GM23338 (cell line): ENCODE measurements around the gene SH3GL3. TPM values are rescaled to one million over a fixed set of nuclear protein-coding genes. Genes with fewer than 3 reads are reported as not detected.

Source experiments
- ATAC-seq: fragments of 200-7000 bp; cut with Tn5 transposase; 3 replicates; pipeline ENCODE4 v1.9.1; 2020
- DNase-seq: peaks from one replicate; pipeline ENCODE4 v3.0.0-alpha.2; 2015; ENCODE audit warnings: low spot score
- H2AFZ ChIP-seq: fragments of 200-600 bp; sonication (generic); 2 replicates; pipeline ENCODE4 v1.8.0; 2016; ENCODE audit warnings: antibody characterized with exemption, mild to moderate bottlenecking, moderate library complexity
- H3F3A ChIP-seq: fragments of 200-600 bp; sonication (generic); replicated peaks from 2 replicates; pipeline ENCODE4 v1.8.0; 2017; ENCODE audit warnings: antibody characterized with exemption, mixed run types, low read depth
- H3K27ac ChIP-seq: fragments of 200-600 bp; sonication (generic); 2 replicates; pipeline ENCODE4 v1.6.1; 2016; ENCODE audit warnings: low read depth
- H3K27me3 ChIP-seq: fragments of 200-600 bp; sonication (generic); 2 replicates; pipeline ENCODE4 v1.8.0; 2016; ENCODE audit warnings: mild to moderate bottlenecking, mixed run types, moderate library complexity; ENCODE audit not compliant: insufficient read depth
- H3K36me3 ChIP-seq: fragments of 200-600 bp; sonication (generic); 2 replicates; pipeline ENCODE4 v1.8.0; 2016; ENCODE audit warnings: mild to moderate bottlenecking; ENCODE audit not compliant: insufficient read depth
- H3K4me1 ChIP-seq: fragments of 200-600 bp; sonication (generic); 2 replicates; pipeline ENCODE4 v1.8.0; 2016; ENCODE audit warnings: mild to moderate bottlenecking, moderate library complexity; ENCODE audit not compliant: insufficient read depth
- H3K4me2 ChIP-seq: fragments of 200-600 bp; sonication (generic); 2 replicates; pipeline ENCODE4 v1.7.1; 2017; ENCODE audit warnings: mixed run types
- H3K4me3 ChIP-seq: fragments of 200-600 bp; sonication (generic); 2 replicates; pipeline ENCODE4 v1.6.1; 2016; ENCODE audit warnings: mixed run types
- H3K79me2 ChIP-seq: fragments of 200-600 bp; sonication (generic); replicated peaks from 2 replicates; pipeline ENCODE4 v1.8.0; 2017; ENCODE audit warnings: mild to moderate bottlenecking; ENCODE audit not compliant: insufficient read depth
- H3K9me2 ChIP-seq: fragments of 200-600 bp; sonication (generic); 2 replicates; pipeline ENCODE4 v1.8.0; 2017; ENCODE audit not compliant: insufficient read depth
- H4K20me1 ChIP-seq: fragments of 200-600 bp; sonication (generic); replicated peaks from 2 replicates; pipeline ENCODE4 v1.8.0; 2017; ENCODE audit warnings: mild to moderate bottlenecking; ENCODE audit not compliant: insufficient read depth
- H3K27ac Mint-ChIP-seq: 2 replicates; pipeline ENCODE4 v1.8.0; 2020; ENCODE audit warnings: inconsistent platforms, mild to moderate bottlenecking, moderate library complexity, mixed read lengths
- H3K27me3 Mint-ChIP-seq: 3 replicates; pipeline ENCODE4 v1.8.0; 2022; ENCODE audit warnings: low read depth, mild to moderate bottlenecking, moderate library complexity, mixed read lengths, inconsistent platforms; ENCODE audit not compliant: insufficient read depth, poor library complexity
- H3K36me3 Mint-ChIP-seq: 3 replicates; pipeline ENCODE4 v1.8.0; 2021; ENCODE audit warnings: low read depth, mild to moderate bottlenecking, inconsistent platforms, moderate library complexity, mixed read lengths
- H3K4me1 Mint-ChIP-seq: 3 replicates; pipeline ENCODE4 v1.8.0; 2020; ENCODE audit warnings: mild to moderate bottlenecking, inconsistent platforms, mixed read lengths
- H3K4me3 Mint-ChIP-seq: 3 replicates; pipeline ENCODE4 v1.8.0; 2021; ENCODE audit warnings: moderate library complexity, mild to moderate bottlenecking, inconsistent platforms, mixed read lengths
- H3K9me3 Mint-ChIP-seq: 3 replicates; pipeline ENCODE4 v1.8.0; 2020; ENCODE audit warnings: moderate library complexity, mild to moderate bottlenecking, inconsistent platforms, mixed read lengths
- EZH2phosphoT487 ChIP-seq: fragments of 200-600 bp; sonication (generic); IDR thresholded peaks from one replicate; pipeline ENCODE4 v1.8.1; 2018; ENCODE audit warnings: antibody characterized with exemption; ENCODE audit not compliant: unreplicated experiment
- JUNB ChIP-seq: IDR thresholded peaks from one replicate; pipeline ENCODE4 v1.6.1; 2016; ENCODE audit warnings: antibody characterized with exemption; ENCODE audit not compliant: unreplicated experiment
- NANOG ChIP-seq: IDR thresholded peaks from 2 replicates; pipeline ENCODE4 v1.6.1; 2016; ENCODE audit warnings: antibody characterized with exemption, borderline replicate concordance
- POLR2AphosphoS5 ChIP-seq: IDR thresholded peaks from 2 replicates; pipeline ENCODE4 v1.6.1; 2016; ENCODE audit warnings: antibody characterized with exemption, low read depth
- STAT1 ChIP-seq: IDR thresholded peaks from one replicate; pipeline ENCODE4 v1.6.1; 2016; ENCODE audit warnings: antibody characterized with exemption; ENCODE audit not compliant: unreplicated experiment
- ZNF114 ChIP-seq: fragments of 250-450 bp; sonication (Bioruptor Pico); IDR thresholded peaks from 2 replicates; pipeline ENCODE4 v1.5.0; 2020; ENCODE audit warnings: mild to moderate bottlenecking, moderate library complexity
- ZNF331 ChIP-seq: fragments of 250-450 bp; sonication (Bioruptor Pico); IDR thresholded peaks from 2 replicates; pipeline ENCODE4 v1.5.0; 2020; ENCODE audit warnings: low read depth, mild to moderate bottlenecking, moderate library complexity
- polyA plus RNA-seq: library from polyadenylated mRNA; unstranded; fragments of >200 nt; fragmentation: Nextera tagmentation; extraction: Ambion mirVana; gene quantifications from 2 replicates; pipeline ENCODE4 v1.2.1, GENCODE V29; 2016
- total RNA-seq: library from RNA; depleted of rRNA; stranded (reverse); fragments of >200 nt; shearing (Covaris generic); gene quantifications from 2 replicates; pipeline ENCODE4 v1.2.3, GENCODE V29; 2014
- TF ChIP-seq, protein P1 (sequence below): fragments of 250-450 bp; sonication (Bioruptor Pico); IDR thresholded peaks from 2 replicates; pipeline ENCODE4 v1.5.0; 2020; ENCODE audit warnings: mild to moderate bottlenecking, moderate library complexity
- TF ChIP-seq, protein P2 (sequence below): IDR thresholded peaks from 2 replicates; pipeline ENCODE4 v1.6.1; 2016; ENCODE audit warnings: antibody characterized with exemption

The SH3GL3 gene
- total and polyA plus RNA-seq, 2 experiments from 2014 or later, result 15.9 to 21.1 TPM

DNA sequence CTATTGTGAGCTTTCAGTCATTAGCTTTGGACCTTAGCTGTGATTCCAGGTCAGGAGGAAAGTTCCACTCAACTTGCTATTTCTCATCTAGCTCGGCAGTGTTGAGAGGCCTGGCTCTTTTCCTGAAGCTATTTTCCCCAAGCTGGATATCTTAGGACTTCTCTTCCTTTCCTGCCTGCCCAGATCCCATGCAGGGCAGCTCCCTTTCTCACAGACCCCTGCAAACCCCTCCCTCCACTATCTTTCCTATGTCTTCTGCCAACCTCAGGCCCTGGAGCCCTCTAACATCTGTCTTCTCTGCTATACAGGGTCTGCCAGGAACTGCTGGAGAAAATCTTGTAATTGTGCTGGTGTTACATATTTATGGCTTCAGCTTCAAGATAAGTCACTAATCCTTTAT lies 49.6 kb downstream of the SH3GL3 start (continued):
- TF ChIP-seq, protein P1, sequence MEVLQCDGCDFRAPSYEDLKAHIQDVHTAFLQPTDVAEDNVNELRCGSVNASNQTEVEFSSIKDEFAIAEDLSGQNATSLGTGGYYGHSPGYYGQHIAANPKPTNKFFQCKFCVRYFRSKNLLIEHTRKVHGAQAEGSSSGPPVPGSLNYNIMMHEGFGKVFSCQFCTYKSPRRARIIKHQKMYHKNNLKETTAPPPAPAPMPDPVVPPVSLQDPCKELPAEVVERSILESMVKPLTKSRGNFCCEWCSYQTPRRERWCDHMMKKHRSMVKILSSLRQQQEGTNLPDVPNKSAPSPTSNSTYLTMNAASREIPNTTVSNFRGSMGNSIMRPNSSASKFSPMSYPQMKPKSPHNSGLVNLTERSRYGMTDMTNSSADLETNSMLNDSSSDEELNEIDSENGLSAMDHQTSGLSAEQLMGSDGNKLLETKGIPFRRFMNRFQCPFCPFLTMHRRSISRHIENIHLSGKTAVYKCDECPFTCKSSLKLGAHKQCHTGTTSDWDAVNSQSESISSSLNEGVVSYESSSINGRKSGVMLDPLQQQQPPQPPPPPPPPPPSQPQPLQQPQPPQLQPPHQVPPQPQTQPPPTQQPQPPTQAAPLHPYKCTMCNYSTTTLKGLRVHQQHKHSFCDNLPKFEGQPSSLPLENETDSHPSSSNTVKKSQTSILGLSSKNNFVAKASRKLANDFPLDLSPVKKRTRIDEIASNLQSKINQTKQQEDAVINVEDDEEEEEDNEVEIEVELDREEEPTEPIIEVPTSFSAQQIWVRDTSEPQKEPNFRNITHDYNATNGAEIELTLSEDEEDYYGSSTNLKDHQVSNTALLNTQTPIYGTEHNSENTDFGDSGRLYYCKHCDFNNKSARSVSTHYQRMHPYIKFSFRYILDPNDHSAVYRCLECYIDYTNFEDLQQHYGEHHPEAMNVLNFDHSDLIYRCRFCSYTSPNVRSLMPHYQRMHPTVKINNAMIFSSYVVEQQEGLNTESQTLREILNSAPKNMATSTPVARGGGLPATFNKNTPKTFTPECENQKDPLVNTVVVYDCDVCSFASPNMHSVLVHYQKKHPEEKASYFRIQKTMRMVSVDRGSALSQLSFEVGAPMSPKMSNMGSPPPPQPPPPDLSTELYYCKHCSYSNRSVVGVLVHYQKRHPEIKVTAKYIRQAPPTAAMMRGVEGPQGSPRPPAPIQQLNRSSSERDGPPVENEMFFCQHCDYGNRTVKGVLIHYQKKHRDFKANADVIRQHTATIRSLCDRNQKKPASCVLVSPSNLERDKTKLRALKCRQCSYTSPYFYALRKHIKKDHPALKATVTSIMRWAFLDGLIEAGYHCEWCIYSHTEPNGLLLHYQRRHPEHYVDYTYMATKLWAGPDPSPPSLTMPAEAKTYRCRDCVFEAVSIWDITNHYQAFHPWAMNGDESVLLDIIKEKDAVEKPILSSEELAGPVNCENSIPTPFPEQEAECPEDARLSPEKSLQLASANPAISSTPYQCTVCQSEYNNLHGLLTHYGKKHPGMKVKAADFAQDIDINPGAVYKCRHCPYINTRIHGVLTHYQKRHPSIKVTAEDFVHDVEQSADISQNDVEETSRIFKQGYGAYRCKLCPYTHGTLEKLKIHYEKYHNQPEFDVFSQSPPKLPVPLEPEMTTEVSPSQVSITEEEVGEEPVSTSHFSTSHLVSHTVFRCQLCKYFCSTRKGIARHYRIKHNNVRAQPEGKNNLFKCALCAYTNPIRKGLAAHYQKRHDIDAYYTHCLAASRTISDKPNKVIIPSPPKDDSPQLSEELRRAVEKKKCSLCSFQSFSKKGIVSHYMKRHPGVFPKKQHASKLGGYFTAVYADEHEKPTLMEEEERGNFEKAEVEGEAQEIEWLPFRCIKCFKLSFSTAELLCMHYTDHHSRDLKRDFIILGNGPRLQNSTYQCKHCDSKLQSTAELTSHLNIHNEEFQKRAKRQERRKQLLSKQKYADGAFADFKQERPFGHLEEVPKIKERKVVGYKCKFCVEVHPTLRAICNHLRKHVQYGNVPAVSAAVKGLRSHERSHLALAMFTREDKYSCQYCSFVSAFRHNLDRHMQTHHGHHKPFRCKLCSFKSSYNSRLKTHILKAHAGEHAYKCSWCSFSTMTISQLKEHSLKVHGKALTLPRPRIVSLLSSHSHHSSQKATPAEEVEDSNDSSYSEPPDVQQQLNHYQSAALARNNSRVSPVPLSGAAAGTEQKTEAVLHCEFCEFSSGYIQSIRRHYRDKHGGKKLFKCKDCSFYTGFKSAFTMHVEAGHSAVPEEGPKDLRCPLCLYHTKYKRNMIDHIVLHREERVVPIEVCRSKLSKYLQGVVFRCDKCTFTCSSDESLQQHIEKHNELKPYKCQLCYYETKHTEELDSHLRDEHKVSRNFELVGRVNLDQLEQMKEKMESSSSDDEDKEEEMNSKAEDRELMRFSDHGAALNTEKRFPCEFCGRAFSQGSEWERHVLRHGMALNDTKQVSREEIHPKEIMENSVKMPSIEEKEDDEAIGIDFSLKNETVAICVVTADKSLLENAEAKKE (CRISPR knock-in tag), result no peak
- TF ChIP-seq POLR2AphosphoS5 (no peak), JUNB (no peak), ZNF331 (CRISPR knock-in tag) (no peak), ZNF114 (CRISPR knock-in tag) (no peak), EZH2phosphoT487 (no peak)
- TF ChIP-seq, protein P2, sequence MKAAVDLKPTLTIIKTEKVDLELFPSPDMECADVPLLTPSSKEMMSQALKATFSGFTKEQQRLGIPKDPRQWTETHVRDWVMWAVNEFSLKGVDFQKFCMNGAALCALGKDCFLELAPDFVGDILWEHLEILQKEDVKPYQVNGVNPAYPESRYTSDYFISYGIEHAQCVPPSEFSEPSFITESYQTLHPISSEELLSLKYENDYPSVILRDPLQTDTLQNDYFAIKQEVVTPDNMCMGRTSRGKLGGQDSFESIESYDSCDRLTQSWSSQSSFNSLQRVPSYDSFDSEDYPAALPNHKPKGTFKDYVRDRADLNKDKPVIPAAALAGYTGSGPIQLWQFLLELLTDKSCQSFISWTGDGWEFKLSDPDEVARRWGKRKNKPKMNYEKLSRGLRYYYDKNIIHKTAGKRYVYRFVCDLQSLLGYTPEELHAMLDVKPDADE, result no peak

DNA sequence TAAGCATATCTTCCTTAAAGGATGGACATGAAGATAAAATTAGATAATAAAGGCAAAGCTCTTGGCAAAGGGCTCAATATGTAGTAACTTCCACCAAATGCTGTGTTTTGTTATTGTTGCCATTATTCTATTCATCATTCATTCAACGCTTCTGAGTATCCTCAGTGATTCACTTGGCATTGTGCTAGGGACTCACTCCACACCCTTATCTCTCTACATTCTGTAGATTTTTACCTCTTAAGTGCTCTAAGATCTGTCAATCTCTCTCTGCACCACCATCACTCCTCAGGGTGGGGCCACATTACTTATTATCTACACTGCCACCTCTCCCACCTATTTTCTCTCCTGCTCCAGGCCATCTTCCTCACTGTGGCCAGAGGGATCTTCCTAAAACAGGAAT lies 51.2 kb downstream of the SH3GL3 start:
- Histone ChIP-seq H4K20me1 (no peaks in the 10 kb centered on the region), H3K4me2 (peak overlapping the region; percentile 23; the same call in 1 of the 2 replicates), H3K4me1 (peaks cover 7% of the 10 kb centered on the region), H3K36me3 (peaks cover 9% of the 10 kb centered on the region), H3K4me3 (no peak overlapping the region), H3K9me2 (peaks cover 7% of the 10 kb centered on the region), H3F3A (no peaks in the 10 kb centered on the region), H3K27me3 (no peaks in the 10 kb centered on the region), H2AFZ (no peak overlapping the region), H3K27ac (peak overlapping the region; percentile 85), H3K79me2 (no peaks in the 10 kb centered on the region; the same call in 1 of the 2 replicates)
- Mint-ChIP-seq H3K27me3 (peaks cover 10% of the 10 kb centered on the region), H3K27ac (peak overlapping the region; percentile 94), H3K36me3 (peaks cover 31% of the 10 kb centered on the region), H3K4me3 (no peak overlapping the region; the same call in 2 of the 3 replicates), H3K9me3 (peaks cover 22% of the 10 kb centered on the region), H3K4me1 (peaks cover 15% of the 10 kb centered on the region)
- no peak for ATAC-seq
- no peak for DNase-seq
- TF ChIP-seq JUNB (no peak), ZNF331 (CRISPR knock-in tag) (no peak), POLR2AphosphoS5 (no peak), STAT1 (no peak), ZNF114 (CRISPR knock-in tag) (no peak), NANOG (no peak)
- TF ChIP-seq, protein P1 (CRISPR knock-in tag), result no peak
